MCF 10A (cell line): Measurements from ENCODE around the gene SLC35F4. TPM values are rescaled to one million over a fixed set of nuclear protein-coding genes. Genes with fewer than 3 reads are reported as not detected.
A peak's percentile ranks its signal among the peaks of the same experiment; 100 is the strongest.

Source experiments
- BruUV-seq: library from RNA; stranded (reverse); fragments of 400-500 nt; replicated peaks from 2 replicates; lab custom pipeline; 2021; lab: Mats Ljungman, UMichigan
- CTCF ChIA-PET: fragments of 300-600 bp; sonication (Branson Sonifier 250); formaldehyde crosslinking; extraction: SDS; loops from one replicate; lab custom pipeline; 2021; ENCODE audit warnings: antibody characterized with exemption, inconsistent platforms; lab: Yijun Ruan, JAX
- POLR2A ChIA-PET: fragments of 300-600, 350-650 bp; sonication (Branson Sonifier 250); formaldehyde crosslinking; extraction: SDS; loops from one replicate; lab custom pipeline; 2020; ENCODE audit warnings: antibody characterized with exemption, inconsistent platforms; lab: Yijun Ruan, JAX
- DNase-seq: peaks from one replicate; pipeline ENCODE4 v3.0.0-alpha.2; 2018; ENCODE audit not compliant: unreplicated experiment
- H3K27ac Mint-ChIP-seq: one replicate; pipeline ENCODE4 v1.8.0; 2022; ENCODE audit warnings: mild to moderate bottlenecking, low read depth, mixed read lengths; ENCODE audit not compliant: unreplicated experiment
- H3K27me3 Mint-ChIP-seq: one replicate; pipeline ENCODE4 v1.8.0; 2022; ENCODE audit warnings: mixed read lengths; ENCODE audit not compliant: insufficient read depth, unreplicated experiment
- H3K36me3 Mint-ChIP-seq: one replicate; pipeline ENCODE4 v1.8.0; 2022; ENCODE audit warnings: mild to moderate bottlenecking, moderate library complexity, mixed read lengths; ENCODE audit not compliant: insufficient read depth, unreplicated experiment
- H3K4me1 Mint-ChIP-seq: one replicate; pipeline ENCODE4 v1.8.0; 2022; ENCODE audit warnings: mixed read lengths; ENCODE audit not compliant: insufficient read depth, unreplicated experiment
- H3K4me3 Mint-ChIP-seq: one replicate; pipeline ENCODE4 v1.8.0; 2022; ENCODE audit warnings: mild to moderate bottlenecking, moderate library complexity, mixed read lengths; ENCODE audit not compliant: unreplicated experiment
- H3K9me3 Mint-ChIP-seq: one replicate; pipeline ENCODE4 v1.8.0; 2022; ENCODE audit warnings: mixed read lengths; ENCODE audit not compliant: unreplicated experiment
- CTCF ChIP-seq: fragments of 200-600 bp; IDR thresholded peaks from one replicate; pipeline ENCODE4 v1.8.0; 2022; ENCODE audit warnings: antibody characterized with exemption, mild to moderate bottlenecking; ENCODE audit not compliant: unreplicated experiment
- intact Hi-C: fragments of 100-400 bp; cut with micrococcal nuclease; formaldehyde crosslinking; loops from 2 replicates; pipeline ENCODE4 v1.14.1; 2022
- total RNA-seq: library from RNA; stranded (reverse); gene quantifications from 2 replicates; pipeline ENCODE4 v1.2.3, GENCODE V29; 2022

Gene SLC35F4
- total RNA-seq, 1 experiment from 2014 or later, result not detected

- CTCF ChIA-PET, result interaction anchor here (0.7 to 1.8 kb wide), 2 partner anchors 81 to 89 kb away, joined by 3 to 6 read pairs; partner anchors contain the start of gene CCDC198
- no peaks in the 10 kb centered on the region for H3K9me3 Mint-ChIP-seq
- no peak overlapping the region for H3K27ac Mint-ChIP-seq
- no peaks in the 10 kb centered on the region for H3K27me3 Mint-ChIP-seq
- peak; percentile 11 for DNase-seq
- POLR2A ChIA-PET, result interaction anchor here (0.6 kb wide), 1 partner anchor 31 kb away, joined by 3 read pairs; no protein-coding TSS in a partner anchor
- no peaks in the 10 kb centered on the region for H3K36me3 Mint-ChIP-seq
- BruUV-seq, result no TSS peak
- H3K4me3 Mint-ChIP-seq, result no peak overlapping the region
- intact Hi-C loops, result no loop called here
- no peaks in the 10 kb centered on the region for H3K4me1 Mint-ChIP-seq
- TF ChIP-seq CTCF, result no peak
These were observed 291.1 kb downstream of the SLC35F4 start for GRCh38 chr14:57574617-57575288.

GRCh38 chr14:57573173-57573572 is 292.7 kb downstream of the SLC35F4 start:
- H3K36me3 Mint-ChIP-seq, result no peaks in the 10 kb centered on the region
- POLR2A ChIA-PET, result no interaction called here
- intact Hi-C loops, result no loop called here
- H3K27me3 Mint-ChIP-seq, result no peaks in the 10 kb centered on the region
- no TSS peak for BruUV-seq
- no peak for TF ChIP-seq CTCF
- no peak overlapping the region for H3K27ac Mint-ChIP-seq
- no peak for DNase-seq
- H3K4me3 Mint-ChIP-seq, result no peak overlapping the region
- H3K9me3 Mint-ChIP-seq, result no peaks in the 10 kb centered on the region
- no peaks in the 10 kb centered on the region for H3K4me1 Mint-ChIP-seq
- CTCF ChIA-PET, result interaction anchor here (1.0 kb wide), 1 partner anchor 85 kb away, joined by 4 read pairs; no protein-coding TSS in a partner anchor

- Mint-ChIP-seq H3K9me3 (no peaks in the 10 kb centered on the region), H3K27ac (no peak overlapping the region), H3K36me3 (no peaks in the 10 kb centered on the region), H3K4me1 (no peaks in the 10 kb centered on the region), H3K4me3 (no peak overlapping the region), H3K27me3 (peaks cover 5% of the 10 kb centered on the region)
- TF ChIP-seq CTCF, result no peak
- intact Hi-C loops, result no loop called here
- CTCF ChIA-PET, result interaction anchor here (0.7 kb wide), 1 partner anchor 121 kb away, joined by 3 read pairs; no protein-coding TSS in a partner anchor
- no peak for DNase-seq
- POLR2A ChIA-PET, result no interaction called here
- BruUV-seq, result no TSS peak
These were observed 297.3 kb downstream of the SLC35F4 start for GRCh38 chr14:57568554-57568953.

GRCh38 chr14:57567220-57567619 is 298.7 kb downstream of the SLC35F4 start:
- no peak overlapping the region for H3K27ac Mint-ChIP-seq
- ChIA-PET POLR2A (no interaction called here), CTCF (no interaction called here)
- no peak for TF ChIP-seq CTCF
- H3K4me3 Mint-ChIP-seq, result no peak overlapping the region
- no peaks in the 10 kb centered on the region for H3K4me1 Mint-ChIP-seq
- no peaks in the 10 kb centered on the region for H3K9me3 Mint-ChIP-seq
- BruUV-seq, result no TSS peak
- no peaks in the 10 kb centered on the region for H3K36me3 Mint-ChIP-seq
- H3K27me3 Mint-ChIP-seq, result peaks cover 11% of the 10 kb centered on the region
- intact Hi-C loops, result no loop called here
- no peak for DNase-seq
